RCC 7860 (cell line): ENCODE measurements around the gene SLC35A3.

Source experiments
- DNase-seq: peaks from one replicate; pipeline ENCODE4 v3.0.0-alpha.2; 2015; ENCODE audit warnings: low spot score
- FAIRE-seq: peaks from 2 replicates; lab custom pipeline; 2012; peaks lifted over from hg19 to GRCh38; lab: Jason Lieb, UNC

Gene SLC35A3

GRCh38 chr1:100074604-100075395, 105.0 kb downstream of the SLC35A3 start:
- FAIRE-seq (no peak), DNase-seq (no peak)

GRCh38 chr1:100075773-100076172, 106.0 kb downstream of the SLC35A3 start:
- no peak for DNase-seq
- FAIRE-seq = no peak

- DNase-seq = no peak
- no peak for FAIRE-seq
Observed at GRCh38 chr1:100076319-100076718, 106.5 kb downstream of the SLC35A3 start.

DNA sequence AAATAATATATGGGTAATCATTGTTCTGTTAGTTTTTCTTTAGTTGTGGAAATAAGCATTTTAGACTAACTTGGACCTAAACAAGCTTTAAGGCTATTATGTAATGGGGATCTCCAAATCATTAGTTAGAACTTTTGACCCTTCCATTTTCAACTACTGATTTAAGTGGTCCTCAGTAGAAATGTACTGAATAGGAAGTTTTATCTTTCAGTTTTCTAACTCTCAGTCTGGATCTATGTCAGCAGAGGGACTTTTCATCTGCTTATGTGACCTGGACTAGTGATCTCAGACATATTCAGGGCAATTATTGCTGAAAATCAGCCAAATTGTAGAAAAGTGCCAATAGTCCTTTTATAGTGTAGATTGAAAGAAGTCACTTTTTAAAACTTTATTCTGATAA, 106.9 kb downstream of the SLC35A3 start:
- DNase-seq = no peak
- no peak for FAIRE-seq

GRCh38 chr1:100077531-100077930, 107.7 kb downstream of the SLC35A3 start:
- DNase-seq = no peak
- FAIRE-seq = no peak

DNA sequence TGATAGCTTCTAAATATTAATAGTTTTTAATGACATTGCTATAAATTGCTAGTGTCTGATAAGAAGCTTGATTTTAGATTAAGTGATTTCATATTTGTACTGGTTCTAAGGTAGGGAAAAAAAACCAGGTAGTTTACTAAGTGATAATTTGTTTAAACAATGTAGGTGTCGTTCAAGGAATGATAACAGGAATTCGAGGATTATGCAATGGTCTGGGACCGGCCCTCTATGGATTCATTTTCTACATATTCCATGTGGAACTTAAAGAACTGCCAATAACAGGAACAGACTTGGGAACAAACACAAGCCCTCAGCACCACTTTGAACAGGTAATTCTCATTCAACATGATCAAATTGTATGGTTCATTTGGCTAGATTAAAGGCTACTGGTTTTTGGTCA, 110.5 kb downstream of the SLC35A3 start:
- no peak for FAIRE-seq
- no peak for DNase-seq
